ENCODE data around the gene DSN1.

DNA sequence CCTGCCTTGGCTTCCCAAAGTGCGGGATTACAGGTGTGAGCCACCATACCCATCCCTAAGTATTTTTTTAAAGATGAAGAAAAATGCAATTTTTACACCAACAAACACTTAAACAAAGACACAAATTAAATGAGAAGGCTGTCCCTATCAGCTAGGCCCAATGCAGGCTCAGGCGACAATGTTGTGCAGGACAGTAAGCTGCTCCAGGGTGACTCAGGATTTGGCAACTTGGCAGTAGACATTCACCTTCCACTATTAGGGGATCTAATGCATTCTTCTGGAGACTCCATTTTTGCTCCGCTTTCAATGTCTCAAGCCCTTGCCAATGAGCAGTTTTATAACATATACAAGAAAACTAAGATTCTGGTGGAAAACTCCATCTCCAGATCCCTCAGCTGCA is 47.4 kb downstream of the DSN1 start:
- TF ChIP-seq, protein P1, sequence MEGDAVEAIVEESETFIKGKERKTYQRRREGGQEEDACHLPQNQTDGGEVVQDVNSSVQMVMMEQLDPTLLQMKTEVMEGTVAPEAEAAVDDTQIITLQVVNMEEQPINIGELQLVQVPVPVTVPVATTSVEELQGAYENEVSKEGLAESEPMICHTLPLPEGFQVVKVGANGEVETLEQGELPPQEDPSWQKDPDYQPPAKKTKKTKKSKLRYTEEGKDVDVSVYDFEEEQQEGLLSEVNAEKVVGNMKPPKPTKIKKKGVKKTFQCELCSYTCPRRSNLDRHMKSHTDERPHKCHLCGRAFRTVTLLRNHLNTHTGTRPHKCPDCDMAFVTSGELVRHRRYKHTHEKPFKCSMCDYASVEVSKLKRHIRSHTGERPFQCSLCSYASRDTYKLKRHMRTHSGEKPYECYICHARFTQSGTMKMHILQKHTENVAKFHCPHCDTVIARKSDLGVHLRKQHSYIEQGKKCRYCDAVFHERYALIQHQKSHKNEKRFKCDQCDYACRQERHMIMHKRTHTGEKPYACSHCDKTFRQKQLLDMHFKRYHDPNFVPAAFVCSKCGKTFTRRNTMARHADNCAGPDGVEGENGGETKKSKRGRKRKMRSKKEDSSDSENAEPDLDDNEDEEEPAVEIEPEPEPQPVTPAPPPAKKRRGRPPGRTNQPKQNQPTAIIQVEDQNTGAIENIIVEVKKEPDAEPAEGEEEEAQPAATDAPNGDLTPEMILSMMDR (optimal IDR thresholded peaks at IDR 0.05 in 1 of 3, IDR thresholded peaks at IDR 0.05 in 1 of 3, conservative IDR thresholded peaks at IDR 0.05 in 1 of 3; ENCODE audit: extremely low read depth in 1 of 3, insufficient read depth in 2 of 3, low read length in 3 of 3), result no peak
- no peak for TF ChIP-seq EZH2 (IDR thresholded peaks at IDR 0.05; ENCODE audit: low read length)
